CD4-positive, alpha-beta T cell treated with Interleukin-4 for 1 hour (primary cell): ENCODE results near the gene XPO1.

Experiments used
- DNase-seq, 2 donors: peaks; one replicate each; pipeline ENCODE4 v3.0.0-alpha.2; 2020 to 2022

The XPO1 gene

GRCh38 chr2:61431345-61431744, 106.8 kb downstream of the XPO1 start:
- no peak for DNase-seq
